ENCODE data around the gene PODXL2. TPM values are rescaled to one million over a fixed set of nuclear protein-coding genes. Genes with fewer than 3 reads are reported as not detected.

The PODXL2 gene
- total RNA-seq, 1 experiment from 2014 or later, result 5.7 TPM

GRCh38 chr3:127720985-127721935 is 92.3 kb downstream of the PODXL2 start:
- H4K20me1 ChIP-seq (ENCODE audit: insufficient read depth), result no peaks in the 10 kb centered on the region
- H3K4me3 ChIP-seq (replicated peaks in 1 of 2; ENCODE audit: low read depth in 1 of 2, low read length in 2 of 2), result no peak overlapping the region
- no peaks in the 10 kb centered on the region for H3K79me2 ChIP-seq (ENCODE audit: insufficient read depth, low read length)
- no peak overlapping the region for H3K9ac ChIP-seq (ENCODE audit: low read length)
- no peak for TF ChIP-seq MAX (IDR thresholded peaks at IDR 0.05)
- no peak for TF ChIP-seq RAD21 (IDR thresholded peaks at IDR 0.05; ENCODE audit: low read depth)
- no peak for TF ChIP-seq ATF3 (IDR thresholded peaks at IDR 0.05)
- TF ChIP-seq ZNF274 (IDR thresholded peaks at IDR 0.05; ENCODE audit: low read depth, low read length), result no peak
- no peak for TF ChIP-seq SRF (IDR thresholded peaks at IDR 0.05; ENCODE audit: low read depth)
- TF ChIP-seq POLR2A (IDR thresholded peaks at IDR 0.05; ENCODE audit: borderline replicate concordance, extremely low read depth, insufficient read depth, insufficient read length), result no peak
- TF ChIP-seq REST (IDR thresholded peaks at IDR 0.05; ENCODE audit: low read depth), result no peak
- TF ChIP-seq JUND (IDR thresholded peaks at IDR 0.05), result no peak
- TF ChIP-seq YY1 (IDR thresholded peaks at IDR 0.05; ENCODE audit: extremely low read depth, insufficient replicate concordance, low read depth, low read length), result no peak
- TF ChIP-seq ZBTB33 (IDR thresholded peaks at IDR 0.05; ENCODE audit: extremely low read depth, insufficient replicate concordance, low read length), result no peak
- H3K4me2 ChIP-seq (ENCODE audit: low read length), result no peak overlapping the region
- ATAC-seq, result no peak
- no peaks in the 10 kb centered on the region for H3K27me3 ChIP-seq (ENCODE audit: insufficient read depth, low read length)
- intact Hi-C loops (cut with micrococcal nuclease), result no loop called here
- BruUV-seq (replicated peaks), result no TSS peak
- ChIA-PET POLR2A (no interaction called here), RAD21 (ENCODE audit: low non-redundant PET in 1 of 2, low total read pairs in 2 of 2, uncharacterized antibody in 2 of 2, unreplicated experiment in 2 of 2) (no interaction called here), CTCF (no interaction called here)
- no peaks in the 10 kb centered on the region for H3K9me2 ChIP-seq (ENCODE audit: insufficient read depth)
- no peak overlapping the region for H3K27ac ChIP-seq (ENCODE audit: low read depth, low read length)
- H3K9me3 ChIP-seq (ENCODE audit: control insufficient read depth in 1 of 2, insufficient read depth in 1 of 2, low read depth in 1 of 2, low read length in 2 of 2), result no peaks in the 10 kb centered on the region
- H2AFZ ChIP-seq (ENCODE audit: low read depth, low read length, poor library complexity, severe bottlenecking), result no peak overlapping the region
- no peak for DNase-seq (ENCODE audit: low read depth, low spot score)
- H3K4me1 ChIP-seq (ENCODE audit: control insufficient read depth in 1 of 2, insufficient read depth in 2 of 2, low read length in 2 of 2), result no peaks in the 10 kb centered on the region
- H3K36me3 ChIP-seq (ENCODE audit: control insufficient read depth in 1 of 2, insufficient read depth in 2 of 2, low read length in 2 of 2), result no peaks in the 10 kb centered on the region
